ENCODE results near the gene FEM1C. TPM values are rescaled to one million over a fixed set of nuclear protein-coding genes. Genes with fewer than 3 reads are reported as not detected.

The FEM1C gene
- total and polyA plus RNA-seq, 9 of the 15 experiments (the other 6 are each of a cell fraction or from before 2014, with no cell fraction given), result 1.4 to 9.3 (median 4.3) TPM

GRCh38 chr5:115568668-115569067, 24.1 kb upstream of the FEM1C start (continued):
- TF ChIP-seq ZNF609 (CRISPR knock-in tag; IDR thresholded peaks at IDR 0.05; ENCODE audit: borderline replicate concordance), result no peak
- TF ChIP-seq DDX20 (tag; IDR thresholded peaks at IDR 0.05; ENCODE audit: low read depth), result no peak
- TF ChIP-seq ZBTB9 (CRISPR knock-in tag; IDR thresholded peaks at IDR 0.05), result no peak
- no peak for TF ChIP-seq ZBTB49 (CRISPR knock-in tag; IDR thresholded peaks at IDR 0.05; ENCODE audit: borderline replicate concordance)
